ENCODE results near the gene SPEG. TPM values are rescaled to one million over a fixed set of nuclear protein-coding genes. Genes with fewer than 3 reads are reported as not detected.

SPEG gene
- total RNA-seq, 1 donor from 2014 or later = 5.6 TPM

DNA sequence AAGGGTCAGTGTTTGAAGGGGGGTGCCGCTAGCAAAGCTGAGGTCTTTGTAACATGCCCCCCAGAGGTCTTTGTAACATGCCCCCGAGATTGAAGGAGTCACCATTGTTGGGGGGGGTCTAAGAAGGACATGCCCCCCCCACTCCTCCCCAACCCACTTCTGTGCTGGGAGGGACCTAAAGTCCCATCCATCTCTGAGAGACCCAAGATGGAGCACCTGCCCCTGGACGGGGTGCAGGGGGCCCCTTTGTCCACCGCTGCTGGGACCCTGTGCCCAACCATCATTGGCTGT is 73.7 kb downstream of the SPEG start:
- intact Hi-C loops (cut with DNase I) = no loop called here
- TF ChIP-seq, protein P1, sequence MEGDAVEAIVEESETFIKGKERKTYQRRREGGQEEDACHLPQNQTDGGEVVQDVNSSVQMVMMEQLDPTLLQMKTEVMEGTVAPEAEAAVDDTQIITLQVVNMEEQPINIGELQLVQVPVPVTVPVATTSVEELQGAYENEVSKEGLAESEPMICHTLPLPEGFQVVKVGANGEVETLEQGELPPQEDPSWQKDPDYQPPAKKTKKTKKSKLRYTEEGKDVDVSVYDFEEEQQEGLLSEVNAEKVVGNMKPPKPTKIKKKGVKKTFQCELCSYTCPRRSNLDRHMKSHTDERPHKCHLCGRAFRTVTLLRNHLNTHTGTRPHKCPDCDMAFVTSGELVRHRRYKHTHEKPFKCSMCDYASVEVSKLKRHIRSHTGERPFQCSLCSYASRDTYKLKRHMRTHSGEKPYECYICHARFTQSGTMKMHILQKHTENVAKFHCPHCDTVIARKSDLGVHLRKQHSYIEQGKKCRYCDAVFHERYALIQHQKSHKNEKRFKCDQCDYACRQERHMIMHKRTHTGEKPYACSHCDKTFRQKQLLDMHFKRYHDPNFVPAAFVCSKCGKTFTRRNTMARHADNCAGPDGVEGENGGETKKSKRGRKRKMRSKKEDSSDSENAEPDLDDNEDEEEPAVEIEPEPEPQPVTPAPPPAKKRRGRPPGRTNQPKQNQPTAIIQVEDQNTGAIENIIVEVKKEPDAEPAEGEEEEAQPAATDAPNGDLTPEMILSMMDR (IDR thresholded peaks at IDR 0.05) = no peak
- Histone ChIP-seq H3K9me3 (no peaks in the 10 kb centered on the region), H3K27me3 (peaks cover 29% of the 10 kb centered on the region), H3K4me1 (peaks cover 3% of the 10 kb centered on the region), H3K27ac (no peak overlapping the region), H3K36me3 (peaks cover 31% of the 10 kb centered on the region), H3K4me3 (no peak overlapping the region)
- ATAC-seq = no peak
- no peak for DNase-seq

- no peak for DNase-seq
- ATAC-seq = peak; percentile 3
- Histone ChIP-seq H3K27ac (no peak overlapping the region), H3K9me3 (no peaks in the 10 kb centered on the region), H3K36me3 (peaks cover 23% of the 10 kb centered on the region), H3K4me3 (no peak overlapping the region), H3K27me3 (peaks cover 35% of the 10 kb centered on the region), H3K4me1 (peaks cover 3% of the 10 kb centered on the region)
- TF ChIP-seq, protein P1 (IDR thresholded peaks at IDR 0.05) = no peak
- intact Hi-C loops (cut with DNase I) = no loop called here
Measured at GRCh38 chr2:219508971-219509779, 74.5 kb downstream of the SPEG start.

GRCh38 chr2:219509780-219510511 is 75.3 kb downstream of the SPEG start:
- intact Hi-C loops (cut with DNase I) = no loop called here
- Histone ChIP-seq H3K27ac (no peak overlapping the region), H3K36me3 (peaks cover 18% of the 10 kb centered on the region), H3K9me3 (no peaks in the 10 kb centered on the region), H3K4me3 (peak overlapping the region; percentile 6), H3K4me1 (peaks cover 3% of the 10 kb centered on the region), H3K27me3 (peaks cover 42% of the 10 kb centered on the region)
- ATAC-seq = peak; percentile 70
- DNase-seq = no peak
- TF ChIP-seq, protein P1 (IDR thresholded peaks at IDR 0.05) = peak; percentile 67

- TF ChIP-seq, protein P1 (IDR thresholded peaks at IDR 0.05) = no peak
- Histone ChIP-seq H3K4me3 (no peak overlapping the region), H3K27me3 (peaks cover 49% of the 10 kb centered on the region), H3K36me3 (peaks cover 17% of the 10 kb centered on the region), H3K9me3 (no peaks in the 10 kb centered on the region), H3K27ac (no peak overlapping the region), H3K4me1 (peaks cover 3% of the 10 kb centered on the region)
- intact Hi-C loops (cut with DNase I) = no loop called here
- no peak for ATAC-seq
- DNase-seq = no peak
Measured at GRCh38 chr2:219510512-219511135, 76.0 kb downstream of the SPEG start.

- intact Hi-C loops (cut with DNase I) = no loop called here
- no peaks in the 10 kb centered on the region for H3K9me3 ChIP-seq
- H3K36me3 ChIP-seq = peaks cover 6% of the 10 kb centered on the region
- no peak overlapping the region for H3K4me3 ChIP-seq
- peaks cover 3% of the 10 kb centered on the region for H3K4me1 ChIP-seq
- H3K27ac ChIP-seq = no peak overlapping the region
- TF ChIP-seq, protein P1 (IDR thresholded peaks at IDR 0.05) = no peak
- no peak for ATAC-seq
- peaks cover 57% of the 10 kb centered on the region for H3K27me3 ChIP-seq
- DNase-seq = no peak
Measured at GRCh38 chr2:219511547-219512325, 77.1 kb downstream of the SPEG start.
